Gastrocnemius medialis (tissue), 4 donors: ENCODE results near the gene HOOK2. TPM values are rescaled to one million over a fixed set of nuclear protein-coding genes. Genes with fewer than 3 reads are reported as not detected.
"Not testable (repeated sequence)": the region's sequence is repeated elsewhere in the genome, so short reads cannot be mapped to it uniquely, and the experiment has no call there.

Source experiments
- ATAC-seq, 2 donors: fragments of 150-250 bp; one replicate each; pipeline ENCODE4 v1.9.1; 2016
- DNase-seq, 2 donors: peaks; one replicate each; pipeline ENCODE4 v3.0.0-alpha.2; 2019
- H3K27ac ChIP-seq, 4 donors: fragments of 200-600 bp; sonication (generic); 1 replicate in 1 of 4; 2 replicates in 3 of 4; pipeline ENCODE4 v1.5.1; 2016 to 2018; ENCODE audit warnings: mild to moderate bottlenecking in 2 of 4, moderate library complexity in 1 of 4
- H3K27me3 ChIP-seq, 3 donors: fragments of 200-600 bp; sonication (generic) in 2 of 3; 1 replicate in 1 of 3; 2 replicates in 2 of 3; pipeline versions ENCODE4 v1.5.1 to v1.6.0; 2016 to 2019; ENCODE audit warnings: mild to moderate bottlenecking in 1 of 3, moderate library complexity in 1 of 3
- H3K36me3 ChIP-seq, 2 donors: fragments of 200-600 bp; sonication (generic) in 1 of 2; one replicate each; pipeline ENCODE4 v1.5.1; 2017 to 2018
- H3K4me1 ChIP-seq, 2 donors: fragments of 200-600 bp; sonication (generic) in 1 of 2; one replicate each; pipeline ENCODE4 v1.5.1; 2016 to 2017; ENCODE audit warnings: mild to moderate bottlenecking in 2 of 2
- H3K4me3 ChIP-seq, 4 donors: fragments of 200-600 bp; sonication (generic) in 3 of 4; 1 replicate in 1 of 4; 2 replicates in 3 of 4; pipeline ENCODE4 v1.5.1; 2016 to 2019; ENCODE audit warnings: mild to moderate bottlenecking in 2 of 4
- H3K9me3 ChIP-seq, 3 donors: fragments of 200-600 bp; sonication (generic) in 2 of 3; 1 replicate in 1 of 3; 2 replicates in 2 of 3; pipeline ENCODE4 v1.5.1; 2016 to 2019
- POLR2A ChIP-seq, 2 donors: fragments of 450-650 bp; IDR thresholded peaks; one replicate each; pipeline ENCODE4 v1.6.1; 2017; ENCODE audit warnings: antibody characterized with exemption in 2 of 2, mild to moderate bottlenecking in 2 of 2, moderate library complexity in 2 of 2
- in situ Hi-C, 4 donors: fragments of 200-750 bp; cut with MboI; loops; one replicate each; pipeline versions ENCODE4 v1.15.0 to v1.8.0; 2017; ENCODE audit warnings: low sequenced_read_pairs in 4 of 4
- intact Hi-C: fragments of 100-400 bp; cut with DNase I; formaldehyde crosslinking; loops from one replicate; pipeline ENCODE4 v1.15.1; 2023; ENCODE audit warnings: low total_unique reads
- total RNA-seq, 4 donors: library from RNA; depleted of rRNA; stranded (reverse); fragments of >200 nt; gene quantifications; one replicate each; pipeline versions ENCODE4 v1.1.0 to v1.2.3, GENCODE V29; 2016
- TF ChIP-seq, protein P1 (sequence below), 5 experiments: fragments of 450-650 bp in 3 of 5; fragments of 200-600 bp in 2 of 5; sonication (generic) in 2 of 5; IDR thresholded peaks in 4 of 5; conservative IDR thresholded peaks in 1 of 5; 1 replicate in 4 of 5; 2 replicates in 1 of 5; pipeline ENCODE4 v1.5.1; 2016 to 2019; ENCODE audit warnings: antibody characterized with exemption in 5 of 5, mild to moderate bottlenecking in 3 of 5, moderate library complexity in 3 of 5

Gene HOOK2
- total RNA-seq, 4 donors from 2014 or later = 12.3 to 23.4 (median 17.6) TPM

DNA sequence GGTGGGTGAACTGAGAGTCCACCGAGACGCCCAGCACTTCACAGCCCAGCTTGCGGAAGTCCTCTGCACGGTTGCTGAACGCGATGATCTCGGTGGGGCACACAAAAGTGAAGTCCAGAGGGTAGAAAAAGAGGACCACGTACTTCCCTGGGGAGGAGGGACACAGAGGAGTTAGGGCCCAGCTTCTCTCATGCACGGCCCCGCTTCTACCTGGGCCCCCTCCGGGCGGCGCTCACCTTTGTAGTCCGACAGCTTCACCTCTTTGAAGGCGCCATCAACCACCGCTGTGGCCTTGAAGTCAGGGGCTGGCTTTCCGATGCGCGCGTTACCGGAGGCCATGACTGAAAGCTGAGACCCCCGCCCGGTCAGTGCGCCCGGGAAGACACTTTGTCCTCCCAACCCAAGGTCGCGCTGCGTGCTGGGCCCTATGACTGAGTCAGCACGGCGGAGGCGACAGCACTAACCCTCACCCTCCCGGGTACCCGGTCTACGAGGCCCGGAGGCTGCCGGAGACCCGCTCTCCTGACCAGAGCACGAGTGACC lies 25.6 kb upstream of the HOOK2 start:
- in situ Hi-C loops (no loop called here), intact Hi-C loops (no loop called here)
- Histone ChIP-seq H3K4me1 (peaks cover 11 to 25% of the 10 kb centered on the region in 2 donors), H3K27me3 (no peaks in the 10 kb centered on the region), H3K27ac (peak overlapping the region; percentile 86 to 93 (median 90)), H3K36me3 (peaks cover 0 to 22% of the 10 kb centered on the region in 2 donors), H3K9me3 (no peaks in the 10 kb centered on the region), H3K4me3 (peak overlapping the region; percentile 84 to 90 (median 86))
- DNase-seq = no peak
- TF ChIP-seq, protein P1, sequence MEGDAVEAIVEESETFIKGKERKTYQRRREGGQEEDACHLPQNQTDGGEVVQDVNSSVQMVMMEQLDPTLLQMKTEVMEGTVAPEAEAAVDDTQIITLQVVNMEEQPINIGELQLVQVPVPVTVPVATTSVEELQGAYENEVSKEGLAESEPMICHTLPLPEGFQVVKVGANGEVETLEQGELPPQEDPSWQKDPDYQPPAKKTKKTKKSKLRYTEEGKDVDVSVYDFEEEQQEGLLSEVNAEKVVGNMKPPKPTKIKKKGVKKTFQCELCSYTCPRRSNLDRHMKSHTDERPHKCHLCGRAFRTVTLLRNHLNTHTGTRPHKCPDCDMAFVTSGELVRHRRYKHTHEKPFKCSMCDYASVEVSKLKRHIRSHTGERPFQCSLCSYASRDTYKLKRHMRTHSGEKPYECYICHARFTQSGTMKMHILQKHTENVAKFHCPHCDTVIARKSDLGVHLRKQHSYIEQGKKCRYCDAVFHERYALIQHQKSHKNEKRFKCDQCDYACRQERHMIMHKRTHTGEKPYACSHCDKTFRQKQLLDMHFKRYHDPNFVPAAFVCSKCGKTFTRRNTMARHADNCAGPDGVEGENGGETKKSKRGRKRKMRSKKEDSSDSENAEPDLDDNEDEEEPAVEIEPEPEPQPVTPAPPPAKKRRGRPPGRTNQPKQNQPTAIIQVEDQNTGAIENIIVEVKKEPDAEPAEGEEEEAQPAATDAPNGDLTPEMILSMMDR (IDR thresholded peaks at IDR 0.05 in 4 of 5, conservative IDR thresholded peaks at IDR 0.05 in 1 of 5) = no peak
- TF ChIP-seq POLR2A (IDR thresholded peaks at IDR 0.05) = no peak
- ATAC-seq = peak; percentile 10 to 21

DNA sequence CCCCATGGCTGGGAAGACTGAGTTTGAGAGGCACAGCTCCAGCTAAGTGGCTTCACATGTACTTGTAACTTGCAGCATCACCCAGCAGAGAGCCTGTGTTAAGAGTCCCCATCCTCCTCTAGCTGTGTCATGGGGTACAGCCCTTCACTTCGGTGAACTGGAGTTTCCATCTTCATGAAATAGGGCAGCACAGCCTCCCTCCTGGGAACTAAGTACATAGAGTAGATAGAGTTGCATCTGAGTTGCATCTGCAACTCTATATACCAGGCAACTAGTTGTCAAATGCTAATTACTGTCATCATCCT lies 25.1 kb upstream of the HOOK2 start:
- intact Hi-C loops (no loop called here), in situ Hi-C loops (no loop called here)
- Histone ChIP-seq H3K27me3 (no peaks in the 10 kb centered on the region), H3K4me1 (peaks cover 9 to 26% of the 10 kb centered on the region in 2 donors), H3K36me3 (peaks cover 0 to 22% of the 10 kb centered on the region in 2 donors), H3K27ac (peak overlapping the region; percentile 86 to 93 (median 90)), H3K4me3 (peak overlapping the region; percentile 84 to 90 (median 86)), H3K9me3 (no peaks in the 10 kb centered on the region)
- no peak for TF ChIP-seq POLR2A (IDR thresholded peaks at IDR 0.05)
- TF ChIP-seq, protein P1 (IDR thresholded peaks at IDR 0.05 in 4 of 5, conservative IDR thresholded peaks at IDR 0.05 in 1 of 5) = no peak
- ATAC-seq = no peak
- no peak for DNase-seq

DNA sequence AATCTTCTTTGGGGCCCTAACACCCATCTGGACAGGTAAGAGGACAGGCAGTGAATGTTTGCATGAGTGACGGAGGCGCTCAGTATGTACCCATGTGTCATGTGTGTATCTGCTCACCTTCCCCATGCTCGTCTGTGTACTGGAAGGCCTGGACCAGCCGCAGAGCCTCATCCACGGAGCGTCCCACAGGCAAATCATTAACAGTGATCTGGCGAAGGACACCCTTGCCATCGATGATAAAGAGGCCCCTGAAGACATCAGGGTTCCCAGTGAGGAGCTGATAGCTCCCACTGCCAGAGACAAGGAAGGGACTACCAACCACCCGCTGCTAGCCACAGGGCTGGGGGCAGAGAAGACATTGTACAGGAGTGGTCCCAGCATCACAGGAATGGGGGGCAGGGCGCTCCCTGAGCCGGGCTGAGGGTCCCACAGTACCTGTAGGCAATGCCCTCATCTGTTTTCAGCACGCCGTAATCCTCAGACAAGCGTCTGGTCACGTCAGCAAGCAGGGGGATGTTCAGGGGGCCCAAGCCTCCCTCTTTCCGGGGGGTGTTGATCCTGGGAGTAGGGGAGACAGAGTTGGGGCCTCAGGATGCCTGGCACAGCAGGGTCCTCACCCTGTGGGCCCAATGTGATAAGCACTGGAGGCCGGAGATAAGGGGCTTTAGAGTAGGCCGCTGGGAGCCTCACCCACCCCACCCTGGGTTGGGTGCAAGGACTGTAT lies 24.6 kb upstream of the HOOK2 start:
- no peak for TF ChIP-seq POLR2A (IDR thresholded peaks at IDR 0.05)
- TF ChIP-seq, protein P1 (IDR thresholded peaks at IDR 0.05 in 4 of 5, conservative IDR thresholded peaks at IDR 0.05 in 1 of 5) = no peak
- DNase-seq (no peak), ATAC-seq (no peak)
- in situ Hi-C loops (loop anchor here in 2 of 4 donors (5.0 kb wide), 1 partner anchor 38 kb away; no protein-coding TSS in a partner anchor), intact Hi-C loops (no loop called here)
- Histone ChIP-seq H3K4me1 (peaks cover 10 to 26% of the 10 kb centered on the region in 2 donors), H3K4me3 (no peak overlapping the region), H3K27ac (peak overlapping the region in 2 of 4 donors; percentile 86 to 93), H3K9me3 (no peaks in the 10 kb centered on the region), H3K36me3 (peaks cover 0 to 22% of the 10 kb centered on the region in 2 donors), H3K27me3 (no peaks in the 10 kb centered on the region)

DNA sequence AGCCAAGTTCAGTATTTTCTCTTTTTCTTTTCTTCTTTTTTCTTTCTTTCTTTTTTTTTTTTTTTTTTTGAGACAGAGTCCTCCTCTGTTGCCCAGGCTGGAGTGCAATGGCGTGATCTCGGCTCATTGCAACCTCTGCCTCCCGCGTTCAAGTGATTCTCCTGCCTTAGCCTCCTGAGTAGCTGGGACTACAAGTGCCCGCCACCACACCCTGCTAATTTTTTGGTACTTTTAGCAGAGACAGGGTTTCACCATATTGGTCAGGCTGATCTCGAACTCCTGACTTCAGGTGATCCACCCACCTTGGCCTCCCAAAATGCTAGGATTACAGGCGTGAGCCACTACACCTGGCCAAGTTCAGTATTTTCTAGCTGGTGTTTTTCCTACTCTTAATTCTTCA lies 22.3 kb upstream of the HOOK2 start:
- peaks cover 0 to 22% of the 10 kb centered on the region in 2 donors for H3K36me3 ChIP-seq
- H3K4me3 ChIP-seq, intact Hi-C loops, H3K27me3 ChIP-seq, DNase-seq, H3K27ac ChIP-seq, ATAC-seq, H3K9me3 ChIP-seq: not testable (repeated sequence)
- peaks cover 19 to 31% of the 10 kb centered on the region in 2 donors for H3K4me1 ChIP-seq
- in situ Hi-C loops = loop anchor here in 2 of 4 donors (5.0 kb wide), 1 partner anchor 35 kb away; no protein-coding TSS in a partner anchor

DNA sequence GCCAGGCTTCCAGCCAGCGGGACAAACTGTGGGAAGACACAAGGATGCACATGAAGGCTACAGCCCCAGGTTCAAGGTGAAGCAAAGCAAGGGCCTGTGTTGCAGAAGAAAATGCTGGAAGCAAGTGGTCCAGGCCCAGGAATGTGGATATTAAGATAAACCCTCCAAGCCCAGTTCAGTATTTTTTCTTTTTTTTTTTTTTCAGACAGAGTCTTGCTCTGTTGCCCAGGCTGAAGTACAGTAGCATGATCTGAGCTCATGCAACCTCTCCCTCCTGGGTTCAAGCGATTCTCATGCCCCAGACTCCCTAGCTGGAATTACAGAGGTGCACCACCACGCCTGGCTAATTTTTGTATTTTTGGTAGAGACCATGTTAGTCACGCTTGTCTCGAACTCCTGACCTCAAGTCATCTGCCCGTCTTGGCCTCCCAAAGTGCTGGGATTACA lies 21.8 kb upstream of the HOOK2 start:
- ATAC-seq (no peak), DNase-seq (no peak)
- peak overlapping the region in 1 of 4 donors; percentile 47 for H3K27ac ChIP-seq
- peaks cover 0 to 22% of the 10 kb centered on the region in 2 donors for H3K36me3 ChIP-seq
- in situ Hi-C loops (loop anchor here in 2 of 4 donors (5.0 kb wide), 1 partner anchor 35 kb away; no protein-coding TSS in a partner anchor), intact Hi-C loops (no loop called here)
- no peaks in the 10 kb centered on the region for H3K27me3 ChIP-seq
- no peaks in the 10 kb centered on the region for H3K9me3 ChIP-seq
- no peak for TF ChIP-seq POLR2A (IDR thresholded peaks at IDR 0.05)
- TF ChIP-seq, protein P1 (IDR thresholded peaks at IDR 0.05 in 4 of 5, conservative IDR thresholded peaks at IDR 0.05 in 1 of 5) = no peak
- peaks cover 16 to 27% of the 10 kb centered on the region in 2 donors for H3K4me1 ChIP-seq
- H3K4me3 ChIP-seq = no peak overlapping the region
